Measurements from ENCODE around the gene NRSN2.
"Not testable (repeated sequence)": the region's sequence is repeated elsewhere in the genome, so short reads cannot be mapped to it uniquely, and the experiment has no call there.

The NRSN2 gene

DNA sequence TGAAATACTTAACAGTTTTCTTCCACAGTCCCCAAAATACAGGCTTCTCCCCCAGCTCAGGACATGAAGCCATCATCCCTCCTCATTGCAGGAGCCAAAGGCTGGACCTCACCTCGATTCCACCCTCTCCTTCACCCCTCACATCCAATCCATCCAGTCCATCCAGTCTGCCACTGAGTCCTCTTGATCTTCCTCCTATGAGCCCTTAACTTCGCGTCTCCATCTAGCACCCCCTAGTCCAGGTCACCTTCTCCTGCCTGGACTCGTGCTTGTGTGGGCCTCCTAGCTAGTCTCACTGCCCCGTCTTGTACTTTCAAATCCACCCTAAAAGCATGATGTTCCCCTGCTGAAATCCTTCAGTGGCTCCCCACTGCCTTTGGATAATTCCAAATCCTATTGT lies 37.0 kb downstream of the NRSN2 start:
- DNase-seq (ENCODE audit: extremely low read depth, low read depth) = no peak
- no peak for TF ChIP-seq CTCF (IDR thresholded peaks at IDR 0.05; ENCODE audit: low read depth, low read length)

GRCh38 chr20:384723-385122 lies 37.8 kb downstream of the NRSN2 start:
- no peak for TF ChIP-seq CTCF (IDR thresholded peaks at IDR 0.05; ENCODE audit: low read depth, low read length)
- no peak for DNase-seq (ENCODE audit: extremely low read depth, low read depth)

GRCh38 chr20:385448-385847 lies 38.5 kb downstream of the NRSN2 start:
- DNase-seq (ENCODE audit: extremely low read depth, low read depth) = no peak
- TF ChIP-seq CTCF (IDR thresholded peaks at IDR 0.05; ENCODE audit: low read depth, low read length) = no peak

- not testable (repeated sequence) for DNase-seq (ENCODE audit: extremely low read depth, low read depth)
Observed at GRCh38 chr20:386634-387033, 39.7 kb downstream of the NRSN2 start.

- no peak for DNase-seq (ENCODE audit: extremely low read depth, low read depth)
- no peak for TF ChIP-seq CTCF (IDR thresholded peaks at IDR 0.05; ENCODE audit: low read depth, low read length)
Observed at GRCh38 chr20:387520-387919, 40.6 kb downstream of the NRSN2 start.

- no peak for DNase-seq (ENCODE audit: extremely low read depth, low read depth)
- no peak for TF ChIP-seq CTCF (IDR thresholded peaks at IDR 0.05; ENCODE audit: low read depth, low read length)
Observed at GRCh38 chr20:388034-388994, 41.4 kb downstream of the NRSN2 start.

GRCh38 chr20:389220-389619 lies 42.3 kb downstream of the NRSN2 start:
- no peak for TF ChIP-seq CTCF (IDR thresholded peaks at IDR 0.05; ENCODE audit: low read depth, low read length)
- DNase-seq (ENCODE audit: extremely low read depth, low read depth) = no peak

Data from AG09319 (cell line).